Measurements from ENCODE around the gene PRDM2.

PRDM2 gene

DNA sequence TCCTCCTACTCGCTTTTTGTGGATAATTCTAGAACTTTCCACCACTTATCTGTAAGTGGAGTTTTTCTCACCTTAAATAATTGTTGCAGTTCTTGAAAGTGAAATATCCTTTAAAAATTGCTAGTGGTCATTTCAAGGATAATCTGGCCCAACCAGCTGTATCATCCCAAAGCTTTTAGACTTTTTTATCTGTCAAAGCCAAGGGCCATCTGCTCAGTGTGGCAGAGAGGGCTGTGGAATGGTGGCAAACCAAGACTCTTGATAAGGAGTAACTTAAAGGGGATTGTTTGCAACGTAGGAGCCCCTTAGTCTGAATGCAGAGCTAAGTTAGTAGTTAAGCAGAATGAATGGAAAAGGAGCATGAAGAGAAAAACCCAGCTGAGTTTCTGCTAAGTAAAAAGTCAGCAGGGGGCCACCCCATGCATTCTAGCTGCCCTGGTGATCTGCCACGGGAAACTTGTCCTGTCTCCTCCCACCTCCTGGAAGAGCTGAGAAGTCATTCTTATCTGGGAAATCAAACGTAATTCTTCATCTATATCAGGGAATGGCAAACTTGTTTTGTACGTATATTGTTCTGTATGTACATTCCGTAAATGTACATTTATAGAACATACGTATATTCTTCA is 169.3 kb downstream of the PRDM2 start:
- TF ChIP-seq, protein P1, sequence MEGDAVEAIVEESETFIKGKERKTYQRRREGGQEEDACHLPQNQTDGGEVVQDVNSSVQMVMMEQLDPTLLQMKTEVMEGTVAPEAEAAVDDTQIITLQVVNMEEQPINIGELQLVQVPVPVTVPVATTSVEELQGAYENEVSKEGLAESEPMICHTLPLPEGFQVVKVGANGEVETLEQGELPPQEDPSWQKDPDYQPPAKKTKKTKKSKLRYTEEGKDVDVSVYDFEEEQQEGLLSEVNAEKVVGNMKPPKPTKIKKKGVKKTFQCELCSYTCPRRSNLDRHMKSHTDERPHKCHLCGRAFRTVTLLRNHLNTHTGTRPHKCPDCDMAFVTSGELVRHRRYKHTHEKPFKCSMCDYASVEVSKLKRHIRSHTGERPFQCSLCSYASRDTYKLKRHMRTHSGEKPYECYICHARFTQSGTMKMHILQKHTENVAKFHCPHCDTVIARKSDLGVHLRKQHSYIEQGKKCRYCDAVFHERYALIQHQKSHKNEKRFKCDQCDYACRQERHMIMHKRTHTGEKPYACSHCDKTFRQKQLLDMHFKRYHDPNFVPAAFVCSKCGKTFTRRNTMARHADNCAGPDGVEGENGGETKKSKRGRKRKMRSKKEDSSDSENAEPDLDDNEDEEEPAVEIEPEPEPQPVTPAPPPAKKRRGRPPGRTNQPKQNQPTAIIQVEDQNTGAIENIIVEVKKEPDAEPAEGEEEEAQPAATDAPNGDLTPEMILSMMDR (IDR thresholded peaks at IDR 0.05; ENCODE audit: low read depth, low read length, missing control alignments) = no peak
- no peak overlapping the region for H3K4me3 ChIP-seq (replicated peaks; ENCODE audit: low read depth, low read length)
- DNase-seq (ENCODE audit: extremely low read depth, low read depth) = no peak

DNA sequence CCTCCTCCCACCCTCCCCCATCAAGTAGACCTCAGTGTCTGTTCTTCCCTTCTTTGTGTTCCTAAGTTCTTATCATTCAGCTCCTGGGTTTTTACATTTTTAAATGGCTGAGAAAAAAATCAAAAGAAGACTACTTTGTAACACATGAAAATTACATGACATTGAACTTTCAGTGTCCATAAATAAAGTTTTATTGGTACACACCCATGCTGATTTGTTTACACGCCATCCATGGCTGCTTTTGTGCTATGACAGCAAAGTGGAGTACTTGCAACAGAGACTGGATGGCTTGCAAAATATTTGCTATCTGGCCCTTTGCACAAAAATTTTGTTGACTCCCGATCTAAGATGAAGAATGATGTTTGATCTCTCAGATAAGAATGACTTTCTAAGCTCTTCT is 171.4 kb downstream of the PRDM2 start:
- H3K4me3 ChIP-seq (replicated peaks; ENCODE audit: low read depth, low read length) = no peak overlapping the region
- DNase-seq (ENCODE audit: extremely low read depth, low read depth) = no peak
- TF ChIP-seq, protein P1 (IDR thresholded peaks at IDR 0.05; ENCODE audit: low read depth, low read length, missing control alignments) = no peak

DNA sequence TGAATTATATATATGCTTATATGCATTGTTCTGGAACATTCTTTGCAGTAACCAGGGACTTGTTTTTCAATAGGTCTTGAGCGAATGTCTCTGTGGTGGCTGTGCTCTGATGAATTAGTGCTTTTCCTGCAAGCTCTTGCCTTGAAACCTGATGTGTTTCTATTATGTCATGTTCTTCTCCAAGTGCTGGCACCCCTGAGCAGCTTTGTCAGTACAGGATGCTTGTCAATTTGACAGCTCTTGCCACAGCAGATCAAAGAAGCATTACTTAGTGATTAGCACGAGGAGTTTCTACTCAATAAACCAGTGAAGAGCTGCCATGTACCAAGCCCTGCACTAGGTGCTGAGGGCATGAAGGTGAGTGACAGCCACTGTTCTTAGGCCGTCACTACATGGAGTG is 171.9 kb downstream of the PRDM2 start:
- TF ChIP-seq, protein P1 (IDR thresholded peaks at IDR 0.05; ENCODE audit: low read depth, low read length, missing control alignments) = no peak
- H3K4me3 ChIP-seq (replicated peaks; ENCODE audit: low read depth, low read length) = no peak overlapping the region

DNA sequence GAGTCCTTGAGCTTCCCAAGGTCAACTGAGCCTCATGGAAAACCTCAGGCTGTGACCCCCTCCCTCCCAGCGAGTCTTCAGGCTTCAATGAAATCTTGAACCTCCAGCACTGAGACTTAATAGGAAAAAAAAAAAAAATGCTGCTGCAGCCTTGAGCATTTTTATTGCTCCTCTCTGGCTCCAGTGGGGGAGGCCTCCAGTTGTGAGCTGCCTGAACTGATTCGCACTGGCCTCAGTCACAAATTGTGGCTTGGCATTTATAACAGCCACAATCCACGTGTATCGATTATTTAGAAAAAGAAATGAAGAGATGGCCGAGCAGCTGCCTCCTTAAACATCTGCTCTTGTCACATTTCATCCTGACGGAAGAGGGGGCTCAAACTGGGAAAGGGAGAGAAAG is 173.0 kb downstream of the PRDM2 start:
- no peak overlapping the region for H3K4me3 ChIP-seq (replicated peaks; ENCODE audit: low read depth, low read length)
- DNase-seq (ENCODE audit: extremely low read depth, low read depth) = no peak
- TF ChIP-seq, protein P1 (IDR thresholded peaks at IDR 0.05; ENCODE audit: low read depth, low read length, missing control alignments) = no peak

More for the DNA sequence above, 171.9 kb downstream of the PRDM2 start:
- DNase-seq (ENCODE audit: extremely low read depth, low read depth) = no peak

All from HFF-Myc (cell line).